Frontal cortex (tissue), 4 donors: ENCODE measurements around the gene TBCK. TPM values are rescaled to one million over a fixed set of nuclear protein-coding genes. Genes with fewer than 3 reads are reported as not detected.
"Not testable (repeated sequence)": the region's sequence is repeated elsewhere in the genome, so short reads cannot be mapped to it uniquely, and the experiment has no call there.

Experiments used
- DNase-seq, 2 donors: peaks; one replicate each; pipeline ENCODE4 v3.0.0; 2012; ENCODE audit warnings: low spot score in 2 of 2
- FAIRE-seq: peaks from 2 replicates; lab custom pipeline; 2012; peaks lifted over from hg19 to GRCh38; lab: Jason Lieb, UNC
- total RNA-seq: library from RNA; depleted of rRNA; stranded (reverse); fragments of >200 nt; gene quantifications from one replicate; pipeline ENCODE4 v1.2.3, GENCODE V29; 2014
- donor health status: control.
- donor health status: control.
- donor health status: control.

The TBCK gene
- total RNA-seq, 1 donor from 2014 or later, result 116 TPM

GRCh38 chr4:106246441-106246840, 69.6 kb downstream of the TBCK start:
- peak; percentile 6 for FAIRE-seq
- no peak for DNase-seq

DNA sequence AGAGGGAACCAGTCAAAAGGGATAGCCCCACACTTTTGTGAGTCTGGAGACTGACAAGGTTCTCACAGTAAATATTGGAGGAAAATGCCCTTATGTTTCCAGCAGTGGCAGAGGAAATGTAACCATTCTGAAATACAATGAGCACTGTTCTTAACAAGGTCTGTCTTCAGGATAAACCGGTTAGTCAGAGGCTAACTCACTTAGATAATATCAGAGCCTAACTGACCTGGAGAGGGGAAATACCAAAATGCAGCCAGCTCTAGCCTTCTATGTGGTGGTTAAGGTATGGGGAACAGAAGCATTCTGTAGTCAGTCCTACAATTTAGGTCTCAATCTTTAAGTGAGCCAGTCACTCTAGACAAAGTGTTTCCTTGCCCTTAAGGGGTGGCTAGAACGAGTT, 70.8 kb downstream of the TBCK start:
- FAIRE-seq, result no peak
- DNase-seq, result no peak

GRCh38 chr4:106240699-106241098, 75.3 kb downstream of the TBCK start:
- FAIRE-seq, result no peak

DNA sequence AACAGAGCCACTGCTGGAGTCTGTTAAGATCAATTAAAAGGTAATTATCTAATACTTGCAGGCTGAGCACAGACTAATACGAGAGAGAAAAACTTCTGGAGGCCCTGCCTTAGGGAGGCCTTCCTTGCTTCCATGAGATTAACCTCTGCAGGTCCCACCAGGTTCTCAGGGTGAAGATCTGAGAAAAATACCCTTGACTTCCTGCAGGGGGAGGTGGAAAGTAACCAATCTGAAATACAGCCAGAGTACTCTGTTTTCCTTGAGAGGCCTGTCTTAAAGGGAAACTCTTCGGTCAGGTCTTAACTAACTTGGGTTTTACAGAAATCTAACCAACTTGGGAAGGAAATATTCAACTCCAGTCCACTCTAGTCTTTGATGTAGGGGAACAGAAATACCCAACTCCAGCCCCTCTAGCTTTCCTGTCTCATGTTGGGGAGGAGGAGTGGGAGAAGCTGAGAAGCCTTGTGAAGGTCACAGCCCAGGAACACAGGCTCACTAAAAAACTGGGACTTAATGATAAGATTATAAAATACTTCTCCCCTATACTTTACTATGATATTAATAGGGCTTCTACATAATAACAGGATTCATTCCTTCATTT, 77.1 kb downstream of the TBCK start:
- no peak for DNase-seq
- no peak for FAIRE-seq

More at GRCh38 chr4:106240699-106241098, 75.3 kb downstream of the TBCK start:
- no peak for DNase-seq

DNA sequence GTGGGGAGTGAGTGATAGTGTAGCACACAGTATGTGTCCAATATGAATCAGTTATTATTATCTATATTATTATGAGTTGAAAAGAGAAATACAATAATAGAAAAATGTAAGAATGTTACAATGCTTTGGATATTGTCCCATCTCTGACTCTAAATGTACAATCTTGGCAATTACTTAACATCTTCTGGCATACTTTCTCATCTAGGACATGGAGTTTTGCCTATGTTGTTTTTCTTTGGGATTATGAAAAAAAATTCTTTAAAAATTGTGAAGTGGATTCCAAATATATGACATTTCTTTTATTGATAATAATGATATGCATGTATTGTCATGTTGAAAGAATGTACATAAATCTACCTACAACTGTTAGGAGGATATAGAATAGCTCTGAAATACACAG, 84.1 kb downstream of the TBCK start:
- no peak for DNase-seq
- no peak for FAIRE-seq

DNA sequence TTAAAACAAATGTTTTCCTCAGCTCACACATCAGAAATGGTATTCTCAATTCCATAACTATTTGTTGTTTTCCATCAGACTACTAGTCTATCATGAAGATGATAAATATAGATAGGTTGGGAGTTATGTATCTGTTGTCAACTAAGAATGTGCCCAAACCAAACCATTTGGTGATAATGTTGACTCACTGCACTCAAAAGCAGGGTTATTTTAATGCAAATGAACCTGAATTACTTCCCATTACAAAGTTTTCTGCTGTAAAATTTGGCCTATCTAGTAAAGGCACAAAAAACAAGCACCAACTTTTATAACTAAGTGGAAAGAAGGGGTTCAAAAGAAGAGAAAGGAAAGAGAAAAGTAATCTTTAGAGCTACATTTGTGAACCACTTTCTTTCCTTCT, 93.5 kb downstream of the TBCK start:
- no peak for DNase-seq
- FAIRE-seq, result no peak

GRCh38 chr4:106213291-106213690, 102.7 kb downstream of the TBCK start:
- DNase-seq, FAIRE-seq: not testable (repeated sequence)

DNA sequence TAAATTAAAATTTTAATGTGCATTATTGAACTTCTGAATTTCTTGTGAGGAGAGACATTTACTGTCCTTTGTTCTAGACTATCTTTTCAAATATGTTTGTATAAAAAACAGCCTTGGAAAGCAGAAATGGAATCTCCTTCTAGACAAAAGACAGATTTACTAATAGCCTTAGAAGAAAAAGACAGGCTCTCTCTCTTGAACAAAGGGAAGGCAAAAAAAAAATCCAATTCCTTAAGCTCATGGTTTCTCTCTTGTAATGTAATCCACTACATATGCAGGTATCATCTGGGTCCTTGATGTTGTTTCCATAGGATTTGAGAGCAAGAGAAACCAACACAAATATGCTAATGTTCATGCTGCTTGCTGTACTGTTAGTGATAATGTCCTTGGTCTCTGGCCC, 106.0 kb downstream of the TBCK start:
- DNase-seq, result no peak
- FAIRE-seq, result no peak

DNA sequence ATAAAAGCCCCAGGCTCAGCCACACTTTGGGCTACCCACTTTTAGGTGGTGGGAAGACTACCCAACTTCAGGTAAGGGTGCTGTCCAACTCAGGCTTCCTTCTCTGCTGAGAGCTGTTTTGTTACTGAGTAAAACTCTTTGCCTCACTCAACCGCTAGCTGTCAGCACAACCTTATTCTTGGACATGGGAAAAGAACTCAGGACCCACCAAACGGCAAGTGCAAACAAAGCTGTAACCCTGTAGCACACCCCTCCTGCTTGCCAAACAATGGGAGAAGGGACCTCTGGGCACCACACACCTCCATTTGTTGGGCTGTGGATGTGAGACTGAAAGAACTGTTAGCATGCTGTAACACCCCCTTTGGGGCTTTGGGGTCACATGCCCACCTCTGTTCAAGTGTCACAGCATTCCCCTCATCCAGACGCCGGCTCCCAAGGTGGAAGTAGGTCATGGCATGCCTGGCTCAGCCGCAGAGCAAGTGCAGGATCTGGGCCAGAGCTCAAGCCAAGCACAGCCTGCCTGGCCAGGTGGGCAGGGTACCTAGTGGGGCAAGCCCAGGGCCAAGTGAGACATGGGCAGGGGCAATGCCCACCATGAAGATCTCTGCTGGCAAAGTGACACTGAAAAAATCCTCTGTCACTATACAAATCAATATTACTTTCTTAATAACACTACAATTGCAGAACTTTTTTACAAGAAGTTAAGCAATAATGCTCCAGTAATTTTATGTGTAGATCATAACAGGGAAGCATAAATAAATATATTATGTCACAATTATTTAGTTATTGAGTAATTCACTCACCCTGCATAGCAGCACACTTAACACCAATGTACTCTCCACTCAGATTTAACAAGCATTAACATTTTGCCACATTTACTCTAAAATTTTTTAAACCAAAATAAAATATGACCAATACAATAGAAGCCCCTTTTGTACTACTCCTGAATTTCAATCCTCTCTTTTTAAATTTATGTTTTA, 107.2 kb downstream of the TBCK start:
- DNase-seq, result no peak
- no peak for FAIRE-seq

DNA sequence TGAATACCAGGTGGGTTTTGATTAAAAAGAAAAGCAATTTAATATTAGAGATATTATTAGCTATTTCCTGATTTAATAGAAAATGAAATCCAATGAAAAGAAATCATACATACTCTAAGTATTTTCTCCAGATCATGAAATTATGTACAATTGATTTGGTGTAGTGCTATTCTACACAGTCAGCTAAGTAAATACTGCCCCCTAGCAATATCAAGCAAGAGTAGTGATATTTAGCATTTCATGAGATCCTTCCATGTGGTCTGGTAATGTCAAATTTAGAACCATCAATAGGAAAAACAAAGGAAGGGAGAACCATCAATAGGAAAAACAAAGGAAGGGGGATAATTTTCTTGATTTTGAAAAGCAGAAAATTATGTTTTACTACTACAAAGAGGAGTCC, 114.6 kb downstream of the TBCK start:
- no peak for DNase-seq

DNA sequence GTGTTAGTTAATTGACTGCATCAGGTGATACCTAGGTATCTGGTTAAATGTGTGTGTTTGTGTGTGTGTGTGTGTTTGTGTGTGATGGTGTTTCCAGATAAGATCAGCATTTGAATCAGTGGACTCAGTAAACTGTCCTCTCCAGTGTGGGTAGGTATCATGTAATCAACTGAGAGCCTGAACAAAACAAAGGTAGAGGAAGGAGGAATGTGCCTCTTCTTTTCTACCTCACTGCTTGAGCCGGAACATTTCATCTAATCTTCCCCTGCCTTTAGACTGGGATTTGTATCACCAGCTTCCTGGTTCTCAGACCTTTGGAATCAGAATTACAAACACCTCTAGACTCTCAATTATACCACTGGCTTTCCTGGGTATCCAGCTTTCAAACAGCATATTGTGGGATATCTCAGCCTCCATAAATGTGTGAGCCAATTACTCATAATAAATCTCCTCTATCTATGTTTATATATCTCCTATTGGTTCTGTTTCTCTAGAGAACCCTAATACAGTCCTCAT, 120.5 kb downstream of the TBCK start:
- no peak for DNase-seq
- FAIRE-seq, result no peak

More for the DNA sequence above, 114.6 kb downstream of the TBCK start:
- no peak for FAIRE-seq

DNA sequence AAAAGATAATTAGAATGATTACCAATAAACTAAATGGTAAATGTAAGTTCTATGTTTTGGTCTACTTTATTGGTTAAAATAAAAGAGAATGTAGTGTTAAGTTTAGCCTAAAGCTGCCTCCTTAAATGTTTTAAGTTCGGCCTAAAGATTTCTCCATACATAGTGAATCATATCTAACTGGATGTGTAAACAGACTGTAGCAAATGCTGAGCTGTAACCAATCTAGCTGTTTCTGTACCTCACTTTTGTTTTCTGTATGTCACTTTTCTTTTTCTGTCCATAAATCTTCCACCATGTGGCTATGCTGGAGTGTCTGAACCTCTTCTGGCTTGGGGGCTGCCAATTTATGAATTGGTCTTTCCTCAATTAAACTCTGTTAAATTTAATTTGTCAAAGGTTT, 121.2 kb downstream of the TBCK start:
- FAIRE-seq (no peak), DNase-seq (no peak)

DNA sequence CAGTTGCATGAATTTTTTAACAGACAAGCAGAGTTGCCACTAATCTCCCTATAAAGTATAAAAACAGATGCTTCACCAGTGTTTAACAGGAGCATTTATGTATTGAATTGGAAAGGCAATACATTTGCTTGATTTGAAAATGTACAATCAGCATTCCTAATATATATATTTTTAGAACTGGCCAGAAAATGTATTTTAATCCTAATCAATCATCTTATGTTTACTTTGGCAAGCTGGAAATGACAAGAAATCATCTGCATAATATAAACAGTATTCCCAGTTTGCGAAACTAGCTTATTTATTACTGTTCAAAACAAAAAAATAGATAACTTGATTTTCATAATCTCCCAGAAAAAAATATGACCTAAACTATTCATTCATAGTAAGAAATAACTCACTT, 123.9 kb downstream of the TBCK start:
- FAIRE-seq, result peak; percentile 23
- DNase-seq, result no peak

DNA sequence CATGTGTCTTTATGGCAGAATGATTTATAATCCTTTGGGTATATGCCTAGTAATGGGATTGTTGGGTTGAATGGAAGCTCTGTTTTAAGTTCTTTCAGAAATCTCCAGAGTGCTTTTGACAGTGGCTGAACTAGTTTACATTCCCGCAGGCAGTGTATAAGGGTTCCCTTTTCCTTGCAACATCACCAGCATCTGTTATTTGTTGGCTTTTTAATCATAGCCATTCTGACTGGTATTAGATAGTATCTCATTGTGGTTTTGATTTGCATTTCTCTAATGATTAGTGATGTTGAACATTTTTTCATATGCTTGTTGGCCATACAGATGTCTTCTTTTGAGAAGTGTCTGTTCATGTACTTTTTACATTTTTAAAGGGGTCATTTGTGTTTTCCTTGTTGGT, 129.8 kb downstream of the TBCK start:
- DNase-seq (no peak), FAIRE-seq (no peak)

DNA sequence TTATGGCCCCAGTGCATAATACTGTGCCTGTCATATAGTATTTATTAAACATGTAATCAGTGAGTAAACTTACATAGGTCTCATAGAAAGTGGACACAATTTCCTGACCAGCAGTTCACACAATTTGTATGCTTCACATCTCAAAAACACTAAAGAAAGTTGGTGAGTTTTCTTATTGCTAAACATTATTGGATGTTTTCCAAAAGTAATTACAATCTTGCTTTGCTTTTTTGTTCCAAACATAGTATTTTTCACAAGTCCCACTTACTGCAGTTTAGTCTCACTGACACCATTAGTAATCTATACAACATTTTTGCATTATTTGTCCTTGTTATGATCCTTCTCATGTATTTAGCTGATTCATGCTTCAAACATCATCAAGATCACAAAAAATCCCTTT, 132.5 kb downstream of the TBCK start:
- FAIRE-seq, result no peak

GRCh38 chr4:106172861-106173260, 143.1 kb downstream of the TBCK start:
- FAIRE-seq, result no peak
- DNase-seq, result no peak

More for the DNA sequence above, 132.5 kb downstream of the TBCK start:
- no peak for DNase-seq

- DNase-seq (no peak), FAIRE-seq (no peak)
These were observed 150.5 kb downstream of the TBCK start for GRCh38 chr4:106165351-106166010.

GRCh38 chr4:106162278-106162677, 153.7 kb downstream of the TBCK start:
- FAIRE-seq, result no peak
- DNase-seq, result no peak

GRCh38 chr4:106160560-106160959, 155.4 kb downstream of the TBCK start:
- FAIRE-seq (no peak), DNase-seq (no peak)

- FAIRE-seq, result no peak
These were observed 166.1 kb downstream of the TBCK start for GRCh38 chr4:106149911-106150310.

More at GRCh38 chr4:106149911-106150310, 166.1 kb downstream of the TBCK start:
- no peak for DNase-seq
